Peyer's patch (tissue), 4 donors: ENCODE measurements around the gene RUVBL1.

Source experiments
- CTCF ChIP-seq, 6 experiments: fragments of 450-650 bp in 4 of 6; fragments of 200-600 bp in 2 of 6; sonication (generic) in 1 of 6; IDR thresholded peaks; one replicate each; pipeline ENCODE4 v1.5.1; 2017 to 2019; ENCODE audit warnings: antibody characterized with exemption in 6 of 6, mild to moderate bottlenecking in 3 of 6, moderate library complexity in 1 of 6
- POLR2A ChIP-seq, 2 donors: fragments of 450-650 bp; IDR thresholded peaks; one replicate each; pipeline ENCODE4 v1.5.1; 2017; ENCODE audit warnings: antibody characterized with exemption in 2 of 2, mild to moderate bottlenecking in 2 of 2, moderate library complexity in 2 of 2

GRCh38 chr3:128152419-128153155, 29.0 kb upstream of the RUVBL1 start:
- TF ChIP-seq CTCF (IDR thresholded peaks at IDR 0.05) (no peak), POLR2A (IDR thresholded peaks at IDR 0.05) (no peak)
